GM13976 (cell line): ENCODE measurements around the gene LELP1.
"Not testable (repeated sequence)": the region's sequence is repeated elsewhere in the genome, so short reads cannot be mapped to it uniquely, and the experiment has no call there.

Source experiments
- DNase-seq: peaks from one replicate; pipeline ENCODE4 v3.0.0; 2012; ENCODE audit warnings: low spot score
- CTCF ChIP-seq: IDR thresholded peaks from 2 replicates; pipeline ENCODE4 v1.5.1; 2012; ENCODE audit warnings: borderline replicate concordance, mild to moderate bottlenecking; ENCODE audit not compliant: insufficient read depth; ENCODE audit errors: extremely low read depth, missing control alignments, control extremely low read depth
- in situ Hi-C: fragments of 300-500 bp; cut with MboI; formaldehyde crosslinking; loops from one replicate; pipeline ENCODE4 v1.12.0; 2022; ENCODE audit warnings: low sequenced_read_pairs, mixed read lengths, inconsistent platforms; ENCODE audit not compliant: unreplicated experiment

LELP1 gene

GRCh38 chr1:153203130-153203529 lies at the start of gene LELP1:
Gene LELP1, plus strand, starts transcription at chr1:153203430. Its CDS starts 1,278 bp downstream, at chr1:153204708.
- no peak for DNase-seq
- no peak for TF ChIP-seq CTCF
- in situ Hi-C loops, result no loop called here

GRCh38 chr1:153155541-153155940 lies 47.7 kb upstream of the LELP1 start:
- TF ChIP-seq CTCF, result no peak
- DNase-seq, result no peak
- in situ Hi-C loops, result no loop called here

GRCh38 chr1:153168686-153169085 lies 34.5 kb upstream of the LELP1 start:
- no peak for DNase-seq
- in situ Hi-C loops, result no loop called here
- no peak for TF ChIP-seq CTCF

GRCh38 chr1:153174624-153175023 lies 28.6 kb upstream of the LELP1 start:
- TF ChIP-seq CTCF, result no peak
- in situ Hi-C loops, result loop anchor here (25.0 kb wide), 1 partner anchor 212 kb away; the partner anchor contains the start of gene SPRR4
- no peak for DNase-seq

GRCh38 chr1:153178922-153179321 lies 24.3 kb upstream of the LELP1 start:
- in situ Hi-C loops, result loop anchor here (25.0 kb wide), 1 partner anchor 217 kb away; the partner anchor contains the start of gene SPRR4
- no peak for DNase-seq
- TF ChIP-seq CTCF, result no peak

- TF ChIP-seq CTCF, result no peak
- in situ Hi-C loops, result loop anchor here (25.0 kb wide), 1 partner anchor 218 kb away; the partner anchor contains the start of gene SPRR4
Measured at GRCh38 chr1:153180556-153180955, 22.7 kb upstream of the LELP1 start.

GRCh38 chr1:153188301-153188700 lies 14.9 kb upstream of the LELP1 start:
- in situ Hi-C loops, result loop anchor here (25.0 kb wide), 1 partner anchor 226 kb away; the partner anchor contains the start of gene SPRR4
- DNase-seq, result not testable (repeated sequence)

More at GRCh38 chr1:153180556-153180955, 22.7 kb upstream of the LELP1 start:
- DNase-seq, result no peak
